OCI-LY7 (cell line): Measurements from ENCODE around the gene TEKT2.
A peak's percentile ranks its signal among the peaks of the same experiment; 100 is the strongest.

ENCODE experiments used
- EZH2phosphoT487 ChIP-seq: fragments of 200-600 bp; sonication (generic); IDR thresholded peaks from 2 replicates; pipeline ENCODE4 v1.6.1; 2018; ENCODE audit warnings: low read depth, borderline replicate concordance, mild to moderate bottlenecking, mixed run types, antibody characterized with exemption, low read length, moderate library complexity, mixed read lengths
- TF ChIP-seq, protein P1 (sequence below): fragments of 200-600 bp; sonication (generic); conservative IDR thresholded peaks from 2 replicates; pipeline ENCODE4 v1.5.1; 2014; ENCODE audit warnings: mild to moderate bottlenecking, antibody characterized with exemption, low read length, moderate library complexity, mixed read lengths

DNA sequence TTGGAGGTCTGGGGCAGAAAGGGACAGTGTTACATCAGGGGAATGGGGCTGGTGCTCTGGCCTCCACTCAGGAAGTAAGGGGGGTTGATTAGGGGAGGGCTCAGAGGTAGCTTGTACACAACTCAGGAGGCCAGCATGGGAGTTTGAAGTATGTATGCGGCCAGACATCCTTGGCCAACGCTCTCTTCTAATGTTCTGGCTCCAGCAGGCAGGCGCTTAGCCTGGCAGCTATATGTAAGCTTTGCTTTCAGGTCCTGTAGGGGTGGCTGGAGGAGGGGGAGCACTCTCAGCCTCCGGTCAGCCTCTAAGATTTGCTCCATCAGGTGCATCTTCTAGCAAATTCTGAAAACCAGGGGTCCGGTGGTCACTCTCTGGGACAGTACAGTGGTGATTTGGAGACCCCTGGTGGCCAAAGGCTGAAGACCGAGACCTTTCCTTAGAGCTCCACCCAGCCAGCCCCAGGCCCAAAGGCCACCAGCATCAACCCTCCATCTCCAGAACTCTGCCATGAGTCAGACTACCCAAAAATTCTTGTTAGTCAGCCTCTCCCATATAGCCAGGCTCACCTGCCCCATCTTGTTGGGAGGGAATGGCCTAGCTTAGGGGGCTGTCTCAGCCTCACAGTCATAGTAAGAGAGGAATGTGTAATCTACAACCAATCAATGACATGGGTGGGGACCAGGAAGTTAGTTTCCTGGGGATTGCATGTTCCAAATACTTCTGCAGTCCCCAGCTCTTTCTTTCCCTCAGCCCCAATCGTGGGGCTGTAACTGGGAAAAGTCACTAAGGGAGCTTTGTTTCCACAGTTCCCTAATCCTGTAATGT, 50.8 kb downstream of the TEKT2 start:
- TF ChIP-seq, protein P1, sequence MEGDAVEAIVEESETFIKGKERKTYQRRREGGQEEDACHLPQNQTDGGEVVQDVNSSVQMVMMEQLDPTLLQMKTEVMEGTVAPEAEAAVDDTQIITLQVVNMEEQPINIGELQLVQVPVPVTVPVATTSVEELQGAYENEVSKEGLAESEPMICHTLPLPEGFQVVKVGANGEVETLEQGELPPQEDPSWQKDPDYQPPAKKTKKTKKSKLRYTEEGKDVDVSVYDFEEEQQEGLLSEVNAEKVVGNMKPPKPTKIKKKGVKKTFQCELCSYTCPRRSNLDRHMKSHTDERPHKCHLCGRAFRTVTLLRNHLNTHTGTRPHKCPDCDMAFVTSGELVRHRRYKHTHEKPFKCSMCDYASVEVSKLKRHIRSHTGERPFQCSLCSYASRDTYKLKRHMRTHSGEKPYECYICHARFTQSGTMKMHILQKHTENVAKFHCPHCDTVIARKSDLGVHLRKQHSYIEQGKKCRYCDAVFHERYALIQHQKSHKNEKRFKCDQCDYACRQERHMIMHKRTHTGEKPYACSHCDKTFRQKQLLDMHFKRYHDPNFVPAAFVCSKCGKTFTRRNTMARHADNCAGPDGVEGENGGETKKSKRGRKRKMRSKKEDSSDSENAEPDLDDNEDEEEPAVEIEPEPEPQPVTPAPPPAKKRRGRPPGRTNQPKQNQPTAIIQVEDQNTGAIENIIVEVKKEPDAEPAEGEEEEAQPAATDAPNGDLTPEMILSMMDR: peak; percentile 84
- TF ChIP-seq EZH2phosphoT487: no peak
